Lower leg skin (tissue), 4 donors: Measurements from ENCODE around the gene SSTR3. TPM values are rescaled to one million over a fixed set of nuclear protein-coding genes. Genes with fewer than 3 reads are reported as not detected.

Source experiments
- DNase-seq, 2 donors: peaks; one replicate each; pipeline ENCODE4 v3.0.0-alpha.2; 2019; ENCODE audit warnings: low spot score in 2 of 2
- H3K4me3 ChIP-seq: fragments of 200-600 bp; sonication (generic); 2 replicates; pipeline ENCODE4 v1.5.1; 2017; ENCODE audit warnings: mild to moderate bottlenecking, low read depth; ENCODE audit not compliant: poor library complexity, severe bottlenecking
- CTCF ChIP-seq, 3 donors: fragments of 450-650 bp; IDR thresholded peaks; one replicate each; pipeline ENCODE4 v1.5.1; 2016; ENCODE audit warnings: antibody characterized with exemption in 3 of 3, mild to moderate bottlenecking in 3 of 3, moderate library complexity in 2 of 3
- POLR2A ChIP-seq, 2 donors: fragments of 450-650 bp; IDR thresholded peaks; one replicate each; pipeline ENCODE4 v1.6.1; 2016 to 2017; ENCODE audit warnings: antibody characterized with exemption in 2 of 2, mild to moderate bottlenecking in 1 of 2, moderate library complexity in 1 of 2
- WGBS, 2 donors: methylation state at CpG; one replicate each; pipeline ENCODE4 v1.1.5; 2018; 5-methylcytosine and 5-hydroxymethylcytosine counted together
- intact Hi-C: fragments of 100-400 bp; cut with DNase I; formaldehyde crosslinking; loops from one replicate; pipeline ENCODE4 v1.15.0; 2023; ENCODE audit warnings: low total_unique reads
- total RNA-seq, 4 donors: library from RNA; depleted of rRNA; stranded (reverse); fragments of >200 nt; gene quantifications; one replicate each; pipeline ENCODE4 v1.1.0, GENCODE V29; 2016

SSTR3 gene
- total RNA-seq, 4 donors from 2014 or later: not detected

GRCh38 chr22:37192204-37192603, 20.1 kb downstream of the SSTR3 start:
- TF ChIP-seq CTCF (IDR thresholded peaks at IDR 0.05) (no peak), POLR2A (IDR thresholded peaks at IDR 0.05) (no peak)
- H3K4me3 ChIP-seq: no peak overlapping the region
- 82 to 91% methylated on average over 2 of the region's 2 CpGs for WGBS, 2 donors
- intact Hi-C loops: no loop called here
- no peak for DNase-seq

DNA sequence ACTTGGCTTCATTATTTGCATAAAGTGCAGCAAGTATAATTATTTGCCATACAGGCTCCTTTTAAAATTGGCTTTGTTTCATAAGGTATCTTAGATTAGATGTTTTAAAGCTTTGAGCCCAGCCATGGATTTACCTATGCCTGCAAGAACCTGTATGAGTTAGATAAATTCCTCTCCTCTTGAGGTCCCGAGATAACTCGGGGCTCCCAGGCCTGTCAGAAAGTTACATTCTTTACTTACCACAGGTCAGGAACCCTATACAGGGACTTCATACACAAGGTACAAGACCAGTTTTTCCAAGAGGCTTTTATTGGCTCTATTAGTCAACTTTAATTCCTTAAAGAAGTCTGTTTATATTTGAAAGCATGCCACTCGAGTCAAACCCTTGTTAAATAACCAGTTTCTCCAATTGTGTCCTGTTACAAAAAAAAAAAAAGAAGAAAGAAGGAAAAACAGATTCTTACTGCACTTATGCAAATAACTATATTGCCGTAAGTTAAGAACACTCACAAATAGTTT, 22.0 kb downstream of the SSTR3 start:
- intact Hi-C loops: no loop called here
- 47 to 68% methylated on average over 4 of the region's 4 CpGs for WGBS, 2 donors
- TF ChIP-seq POLR2A (IDR thresholded peaks at IDR 0.05) (no peak), CTCF (IDR thresholded peaks at IDR 0.05) (no peak)
- H3K4me3 ChIP-seq: no peak overlapping the region
- no peak for DNase-seq

- intact Hi-C loops: no loop called here
- no peak for DNase-seq
- WGBS, 2 donors: 38 to 41% methylated on average over 2 of the region's 2 CpGs
- TF ChIP-seq CTCF (IDR thresholded peaks at IDR 0.05): no peak
- H3K4me3 ChIP-seq: no peak overlapping the region
Observed at GRCh38 chr22:37188901-37189466, 23.3 kb downstream of the SSTR3 start.

GRCh38 chr22:37187891-37188761, 24.2 kb downstream of the SSTR3 start, which contains the start of gene C1QTNF6:
TSS of gene C1QTNF6 (minus strand) at chr22:37188247. CDS start at chr22:37188213, 34 bp downstream.
- TF ChIP-seq POLR2A (IDR thresholded peaks at IDR 0.05): no peak
- no peak for TF ChIP-seq CTCF (IDR thresholded peaks at IDR 0.05)
- H3K4me3 ChIP-seq: no peak within 1 kb of the TSS
- DNase-seq: no peak
- 19 to 21% methylated on average over 17 of the region's 17 CpGs for WGBS, 2 donors
- intact Hi-C loops: no loop called here

- no peak for DNase-seq
- no peak for TF ChIP-seq POLR2A (IDR thresholded peaks at IDR 0.05)
- no peak for TF ChIP-seq CTCF (IDR thresholded peaks at IDR 0.05)
- no peak overlapping the region for H3K4me3 ChIP-seq
- intact Hi-C loops: no loop called here
- 10 to 17% methylated on average over 5 of the region's 5 CpGs for WGBS, 2 donors
Observed at GRCh38 chr22:37187552-37187890, 24.8 kb downstream of the SSTR3 start.
